ENCODE measurements around the gene ASGR2.
"Not testable (repeated sequence)": the region's sequence is repeated elsewhere in the genome, so short reads cannot be mapped to it uniquely, and the experiment has no call there.

DNA sequence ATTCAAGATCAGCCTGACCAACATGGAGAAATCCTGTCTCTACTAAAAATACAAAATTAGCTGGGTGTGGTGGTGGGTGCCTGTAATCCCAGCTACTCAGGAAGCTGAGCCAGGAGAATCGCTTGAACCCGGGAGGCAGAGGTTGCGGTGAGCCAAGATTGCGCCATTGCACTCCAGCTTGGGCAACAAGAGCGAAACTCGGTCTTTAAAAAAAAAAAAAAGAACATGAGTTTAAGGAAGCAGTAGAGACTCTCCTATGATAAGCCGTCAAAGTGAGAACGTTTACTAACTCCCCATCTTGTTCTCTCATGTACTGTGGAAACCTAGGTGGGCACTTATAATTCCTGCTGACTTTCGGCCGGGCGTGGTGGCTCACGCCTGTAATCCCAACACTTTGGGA, 6.0 kb upstream of the ASGR2 start:
- TF ChIP-seq, protein P1, sequence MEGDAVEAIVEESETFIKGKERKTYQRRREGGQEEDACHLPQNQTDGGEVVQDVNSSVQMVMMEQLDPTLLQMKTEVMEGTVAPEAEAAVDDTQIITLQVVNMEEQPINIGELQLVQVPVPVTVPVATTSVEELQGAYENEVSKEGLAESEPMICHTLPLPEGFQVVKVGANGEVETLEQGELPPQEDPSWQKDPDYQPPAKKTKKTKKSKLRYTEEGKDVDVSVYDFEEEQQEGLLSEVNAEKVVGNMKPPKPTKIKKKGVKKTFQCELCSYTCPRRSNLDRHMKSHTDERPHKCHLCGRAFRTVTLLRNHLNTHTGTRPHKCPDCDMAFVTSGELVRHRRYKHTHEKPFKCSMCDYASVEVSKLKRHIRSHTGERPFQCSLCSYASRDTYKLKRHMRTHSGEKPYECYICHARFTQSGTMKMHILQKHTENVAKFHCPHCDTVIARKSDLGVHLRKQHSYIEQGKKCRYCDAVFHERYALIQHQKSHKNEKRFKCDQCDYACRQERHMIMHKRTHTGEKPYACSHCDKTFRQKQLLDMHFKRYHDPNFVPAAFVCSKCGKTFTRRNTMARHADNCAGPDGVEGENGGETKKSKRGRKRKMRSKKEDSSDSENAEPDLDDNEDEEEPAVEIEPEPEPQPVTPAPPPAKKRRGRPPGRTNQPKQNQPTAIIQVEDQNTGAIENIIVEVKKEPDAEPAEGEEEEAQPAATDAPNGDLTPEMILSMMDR (IDR thresholded peaks at IDR 0.05 in 4 of 5, conservative IDR thresholded peaks at IDR 0.05 in 1 of 5): not testable (repeated sequence)
- not testable (repeated sequence) for TF ChIP-seq POLR2A (IDR thresholded peaks at IDR 0.05)
